Islet precursor cell (in vitro differentiated cells): ENCODE results near the gene NPIPB4.
"Not testable (repeated sequence)": the region's sequence is repeated elsewhere in the genome, so short reads cannot be mapped to it uniquely, and the experiment has no call there.

Experiments used
- DNase-seq: peaks from one replicate; pipeline ENCODE4 v3.0.0-alpha.2; 2018

NPIPB4 gene

GRCh38 chr16:21857656-21858055 lies at the start of gene NPIPB4:
Gene NPIPB4 (minus strand): TSS chr16:21857756. CDS start chr16:21857378, 378 bp downstream.
- DNase-seq, result not testable (repeated sequence)

GRCh38 chr16:21898998-21899397 lies 41.4 kb upstream of the NPIPB4 start:
- not testable (repeated sequence) for DNase-seq

- not testable (repeated sequence) for DNase-seq
Observed at GRCh38 chr16:21881988-21882387, 24.4 kb upstream of the NPIPB4 start.

GRCh38 chr16:21837186-21837585 lies 20.4 kb downstream of the NPIPB4 start:
- not testable (repeated sequence) for DNase-seq

GRCh38 chr16:21836334-21836733 lies 21.2 kb downstream of the NPIPB4 start:
- not testable (repeated sequence) for DNase-seq

- DNase-seq, result not testable (repeated sequence)
Observed at GRCh38 chr16:21835747-21836146, 21.8 kb downstream of the NPIPB4 start.

- DNase-seq, result not testable (repeated sequence)
Observed at GRCh38 chr16:21834211-21834610, 23.3 kb downstream of the NPIPB4 start.

- DNase-seq, result not testable (repeated sequence)
Observed at GRCh38 chr16:21829929-21830328, 27.6 kb downstream of the NPIPB4 start.

- not testable (repeated sequence) for DNase-seq
Observed at GRCh38 chr16:21826067-21826706, 31.4 kb downstream of the NPIPB4 start.

- not testable (repeated sequence) for DNase-seq
Observed at GRCh38 chr16:21825526-21825925, 32.0 kb downstream of the NPIPB4 start.

- not testable (repeated sequence) for DNase-seq
Observed at GRCh38 chr16:21823258-21823657, 34.3 kb downstream of the NPIPB4 start.

GRCh38 chr16:21820908-21821465 lies 36.6 kb downstream of the NPIPB4 start:
- not testable (repeated sequence) for DNase-seq

GRCh38 chr16:21820028-21820907 lies 37.3 kb downstream of the NPIPB4 start:
- DNase-seq, result peak; percentile 86

GRCh38 chr16:21819617-21820016 lies 37.9 kb downstream of the NPIPB4 start:
- not testable (repeated sequence) for DNase-seq

GRCh38 chr16:21817012-21817411 lies 40.5 kb downstream of the NPIPB4 start:
- DNase-seq, result not testable (repeated sequence)

- DNase-seq, result not testable (repeated sequence)
Observed at GRCh38 chr16:21815694-21816093, 41.9 kb downstream of the NPIPB4 start.

- DNase-seq, result not testable (repeated sequence)
Observed at GRCh38 chr16:21802375-21802663, 55.2 kb downstream of the NPIPB4 start.

- DNase-seq, result peak; percentile 58
Observed at GRCh38 chr16:21801538-21802374, 55.8 kb downstream of the NPIPB4 start.

GRCh38 chr16:21798601-21799000 lies 59.0 kb downstream of the NPIPB4 start:
- not testable (repeated sequence) for DNase-seq

- not testable (repeated sequence) for DNase-seq
Observed at GRCh38 chr16:21793310-21793709, 64.2 kb downstream of the NPIPB4 start.

- DNase-seq, result not testable (repeated sequence)
Observed at GRCh38 chr16:21790506-21790905, 67.0 kb downstream of the NPIPB4 start.
